MCF 10A (cell line): ENCODE results near the gene SLC7A11. TPM values are rescaled to one million over a fixed set of nuclear protein-coding genes. Genes with fewer than 3 reads are reported as not detected.

Experiments used
- BruUV-seq: library from RNA; stranded (reverse); fragments of 400-500 nt; replicated peaks from 2 replicates; lab custom pipeline; 2021; lab: Mats Ljungman, UMichigan
- CTCF ChIA-PET: fragments of 300-600 bp; sonication (Branson Sonifier 250); formaldehyde crosslinking; extraction: SDS; loops from one replicate; lab custom pipeline; 2021; ENCODE audit warnings: antibody characterized with exemption, inconsistent platforms; lab: Yijun Ruan, JAX
- POLR2A ChIA-PET: fragments of 300-600, 350-650 bp; sonication (Branson Sonifier 250); formaldehyde crosslinking; extraction: SDS; loops from one replicate; lab custom pipeline; 2020; ENCODE audit warnings: antibody characterized with exemption, inconsistent platforms; lab: Yijun Ruan, JAX
- DNase-seq: peaks from one replicate; pipeline ENCODE4 v3.0.0-alpha.2; 2018; ENCODE audit not compliant: unreplicated experiment
- H3K27ac Mint-ChIP-seq: one replicate; pipeline ENCODE4 v1.8.0; 2022; ENCODE audit warnings: mild to moderate bottlenecking, low read depth, mixed read lengths; ENCODE audit not compliant: unreplicated experiment
- H3K27me3 Mint-ChIP-seq: one replicate; pipeline ENCODE4 v1.8.0; 2022; ENCODE audit warnings: mixed read lengths; ENCODE audit not compliant: insufficient read depth, unreplicated experiment
- H3K36me3 Mint-ChIP-seq: one replicate; pipeline ENCODE4 v1.8.0; 2022; ENCODE audit warnings: mild to moderate bottlenecking, moderate library complexity, mixed read lengths; ENCODE audit not compliant: insufficient read depth, unreplicated experiment
- H3K4me1 Mint-ChIP-seq: one replicate; pipeline ENCODE4 v1.8.0; 2022; ENCODE audit warnings: mixed read lengths; ENCODE audit not compliant: insufficient read depth, unreplicated experiment
- H3K4me3 Mint-ChIP-seq: one replicate; pipeline ENCODE4 v1.8.0; 2022; ENCODE audit warnings: mild to moderate bottlenecking, moderate library complexity, mixed read lengths; ENCODE audit not compliant: unreplicated experiment
- H3K9me3 Mint-ChIP-seq: one replicate; pipeline ENCODE4 v1.8.0; 2022; ENCODE audit warnings: mixed read lengths; ENCODE audit not compliant: unreplicated experiment
- CTCF ChIP-seq: fragments of 200-600 bp; IDR thresholded peaks from one replicate; pipeline ENCODE4 v1.8.0; 2022; ENCODE audit warnings: antibody characterized with exemption, mild to moderate bottlenecking; ENCODE audit not compliant: unreplicated experiment
- intact Hi-C: fragments of 100-400 bp; cut with micrococcal nuclease; formaldehyde crosslinking; loops from 2 replicates; pipeline ENCODE4 v1.14.1; 2022
- total RNA-seq: library from RNA; stranded (reverse); gene quantifications from 2 replicates; pipeline ENCODE4 v1.2.3, GENCODE V29; 2022

SLC7A11 gene
- total RNA-seq, 1 experiment from 2014 or later = 153 TPM

DNA sequence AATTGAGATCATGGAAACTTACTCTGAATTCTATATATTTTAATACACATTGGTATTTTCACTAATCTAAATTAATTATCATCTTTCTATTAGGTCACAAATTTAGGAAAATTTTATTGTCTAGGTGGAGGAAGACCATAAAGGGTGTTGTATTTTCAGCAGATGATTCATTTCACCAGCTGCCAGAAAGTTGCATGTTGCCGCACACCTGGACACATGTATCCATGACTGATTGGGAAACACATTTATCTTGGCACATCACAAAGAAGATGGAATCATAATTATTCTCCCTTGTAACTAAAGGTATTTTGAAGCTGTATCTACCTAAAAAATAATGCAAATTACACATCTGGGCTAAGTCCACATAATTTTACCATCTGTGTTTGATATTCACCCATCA lies 33.1 kb downstream of the SLC7A11 start:
- Mint-ChIP-seq H3K4me1 (peaks cover 25% of the 10 kb centered on the region), H3K36me3 (peaks cover 43% of the 10 kb centered on the region), H3K27me3 (no peaks in the 10 kb centered on the region), H3K9me3 (no peaks in the 10 kb centered on the region), H3K4me3 (no peak overlapping the region), H3K27ac (peak overlapping the region; percentile 49)
- no TSS peak for BruUV-seq
- ChIA-PET POLR2A (interaction anchor here (0.5 to 3.2 kb wide), 14 partner anchors 9 to 228 kb away, joined by 3 to 31 read pairs (median 6); partner anchors contain the start of gene SLC7A11), CTCF (interaction anchor here (0.9 kb wide), 1 partner anchor 389 kb away, joined by 4 read pairs; no protein-coding TSS in a partner anchor)
- no peak for TF ChIP-seq CTCF
- peak; percentile 75 for DNase-seq
- intact Hi-C loops = no loop called here

DNA sequence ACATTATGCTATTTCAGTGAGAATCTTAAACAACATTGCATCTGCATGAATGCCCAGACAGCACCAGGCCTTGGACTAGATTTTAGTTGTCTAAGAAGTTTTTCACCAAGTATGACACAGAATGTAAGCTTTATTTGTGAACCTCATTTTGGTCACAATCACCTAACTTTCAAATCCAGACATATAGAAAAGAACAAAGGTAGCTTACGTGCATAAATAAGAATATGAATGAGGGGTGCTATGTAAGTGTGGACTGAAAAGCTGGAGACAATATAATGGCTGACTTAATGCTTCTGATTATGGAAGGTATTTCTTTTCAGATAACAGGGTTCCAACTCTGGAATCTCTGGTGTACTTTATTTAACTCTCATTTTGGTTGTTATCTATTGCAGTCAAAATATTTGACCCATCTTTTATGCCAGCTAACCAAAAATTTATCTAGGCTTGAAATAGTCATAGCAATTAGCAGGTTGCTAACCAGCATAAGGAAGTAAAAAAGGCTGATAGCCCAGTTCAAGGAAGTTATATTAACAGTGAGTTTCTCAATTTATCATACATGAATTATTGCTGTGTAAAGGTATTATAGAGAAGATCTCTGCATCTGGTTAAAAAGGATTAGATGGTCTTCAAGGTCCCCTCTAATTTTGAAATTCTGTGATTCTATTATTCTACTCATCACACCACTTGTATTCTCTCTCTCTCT lies 36.5 kb downstream of the SLC7A11 start:
- no peak overlapping the region for H3K27ac Mint-ChIP-seq
- CTCF ChIA-PET = interaction anchor here (1.1 kb wide), 1 partner anchor 24 kb away, joined by 4 read pairs; no protein-coding TSS in a partner anchor

GRCh38 chr4:138204507-138204906 lies 37.6 kb downstream of the SLC7A11 start:
- Mint-ChIP-seq H3K4me1 (peaks cover 23% of the 10 kb centered on the region), H3K9me3 (no peaks in the 10 kb centered on the region), H3K36me3 (peaks cover 27% of the 10 kb centered on the region), H3K27ac (no peak overlapping the region), H3K27me3 (no peaks in the 10 kb centered on the region), H3K4me3 (no peak overlapping the region)
- ChIA-PET POLR2A (interaction anchor here (0.7 to 2.0 kb wide), 6 partner anchors 10 to 38 kb away, joined by 3 to 5 read pairs (median 4); partner anchors contain the start of gene SLC7A11), CTCF (interaction anchor here (0.6 to 1.1 kb wide), 2 partner anchors 23 to 544 kb away, joined by 3 to 4 read pairs; no protein-coding TSS in a partner anchor)
- no peak for TF ChIP-seq CTCF
- intact Hi-C loops = no loop called here
- no TSS peak for BruUV-seq
- no peak for DNase-seq

More for the DNA sequence above, 36.5 kb downstream of the SLC7A11 start:
- POLR2A ChIA-PET = interaction anchor here (0.7 to 1.5 kb wide), 2 partner anchors 17 to 31 kb away, joined by 3 to 4 read pairs; no protein-coding TSS in a partner anchor
- H3K27me3 Mint-ChIP-seq = no peaks in the 10 kb centered on the region
- TF ChIP-seq CTCF = no peak
- H3K9me3 Mint-ChIP-seq = no peaks in the 10 kb centered on the region
- intact Hi-C loops = no loop called here
- peaks cover 23% of the 10 kb centered on the region for H3K4me1 Mint-ChIP-seq
- BruUV-seq = no TSS peak
- no peak for DNase-seq
- peaks cover 30% of the 10 kb centered on the region for H3K36me3 Mint-ChIP-seq
- no peak overlapping the region for H3K4me3 Mint-ChIP-seq

GRCh38 chr4:138202686-138203085 lies 39.5 kb downstream of the SLC7A11 start:
- Mint-ChIP-seq H3K9me3 (no peaks in the 10 kb centered on the region), H3K27ac (no peak overlapping the region), H3K27me3 (no peaks in the 10 kb centered on the region), H3K36me3 (peaks cover 17% of the 10 kb centered on the region), H3K4me3 (no peak overlapping the region), H3K4me1 (peaks cover 26% of the 10 kb centered on the region)
- TF ChIP-seq CTCF = no peak
- no TSS peak for BruUV-seq
- ChIA-PET CTCF (interaction anchor here (0.6 kb wide), 1 partner anchor 60 kb away, joined by 7 read pairs; no protein-coding TSS in a partner anchor), POLR2A (no interaction called here)
- intact Hi-C loops = no loop called here
- DNase-seq = no peak
